ENCODE results near the gene CPNE5.
A peak's percentile ranks its signal among the peaks of the same experiment; 100 is the strongest.

DNA sequence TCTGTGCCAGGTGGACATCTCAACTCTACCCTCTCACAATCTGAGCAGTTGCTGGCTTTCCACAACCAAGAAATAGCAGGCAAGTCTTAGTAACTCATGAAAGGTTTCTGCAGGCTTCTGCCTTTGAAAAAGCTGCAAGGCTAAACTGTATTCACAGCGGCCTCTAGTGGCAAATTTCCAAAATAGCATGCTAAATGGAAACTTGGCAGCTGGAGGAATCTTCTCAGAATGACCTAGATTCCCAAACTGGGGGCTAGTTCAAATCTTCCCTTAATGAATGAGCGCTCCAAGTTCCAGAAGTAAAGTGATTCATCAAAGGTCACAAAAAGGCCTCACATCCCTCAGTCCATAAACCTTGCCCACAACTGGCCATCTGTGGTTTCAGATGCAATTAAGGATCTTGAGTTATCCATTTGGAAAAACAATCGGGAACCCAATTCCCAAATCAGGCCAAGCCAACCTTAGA is 11.9 kb upstream of the CPNE5 start:
- TF ChIP-seq, protein P1, sequence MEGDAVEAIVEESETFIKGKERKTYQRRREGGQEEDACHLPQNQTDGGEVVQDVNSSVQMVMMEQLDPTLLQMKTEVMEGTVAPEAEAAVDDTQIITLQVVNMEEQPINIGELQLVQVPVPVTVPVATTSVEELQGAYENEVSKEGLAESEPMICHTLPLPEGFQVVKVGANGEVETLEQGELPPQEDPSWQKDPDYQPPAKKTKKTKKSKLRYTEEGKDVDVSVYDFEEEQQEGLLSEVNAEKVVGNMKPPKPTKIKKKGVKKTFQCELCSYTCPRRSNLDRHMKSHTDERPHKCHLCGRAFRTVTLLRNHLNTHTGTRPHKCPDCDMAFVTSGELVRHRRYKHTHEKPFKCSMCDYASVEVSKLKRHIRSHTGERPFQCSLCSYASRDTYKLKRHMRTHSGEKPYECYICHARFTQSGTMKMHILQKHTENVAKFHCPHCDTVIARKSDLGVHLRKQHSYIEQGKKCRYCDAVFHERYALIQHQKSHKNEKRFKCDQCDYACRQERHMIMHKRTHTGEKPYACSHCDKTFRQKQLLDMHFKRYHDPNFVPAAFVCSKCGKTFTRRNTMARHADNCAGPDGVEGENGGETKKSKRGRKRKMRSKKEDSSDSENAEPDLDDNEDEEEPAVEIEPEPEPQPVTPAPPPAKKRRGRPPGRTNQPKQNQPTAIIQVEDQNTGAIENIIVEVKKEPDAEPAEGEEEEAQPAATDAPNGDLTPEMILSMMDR (IDR thresholded peaks at IDR 0.05) = peak; percentile 47 to 90 (median 82)
- TF ChIP-seq POLR2A (IDR thresholded peaks at IDR 0.05) = no peak

Data from Peyer's patch (tissue), 4 donors.